ENCODE data around the gene EEF1AKMT2.

DNA sequence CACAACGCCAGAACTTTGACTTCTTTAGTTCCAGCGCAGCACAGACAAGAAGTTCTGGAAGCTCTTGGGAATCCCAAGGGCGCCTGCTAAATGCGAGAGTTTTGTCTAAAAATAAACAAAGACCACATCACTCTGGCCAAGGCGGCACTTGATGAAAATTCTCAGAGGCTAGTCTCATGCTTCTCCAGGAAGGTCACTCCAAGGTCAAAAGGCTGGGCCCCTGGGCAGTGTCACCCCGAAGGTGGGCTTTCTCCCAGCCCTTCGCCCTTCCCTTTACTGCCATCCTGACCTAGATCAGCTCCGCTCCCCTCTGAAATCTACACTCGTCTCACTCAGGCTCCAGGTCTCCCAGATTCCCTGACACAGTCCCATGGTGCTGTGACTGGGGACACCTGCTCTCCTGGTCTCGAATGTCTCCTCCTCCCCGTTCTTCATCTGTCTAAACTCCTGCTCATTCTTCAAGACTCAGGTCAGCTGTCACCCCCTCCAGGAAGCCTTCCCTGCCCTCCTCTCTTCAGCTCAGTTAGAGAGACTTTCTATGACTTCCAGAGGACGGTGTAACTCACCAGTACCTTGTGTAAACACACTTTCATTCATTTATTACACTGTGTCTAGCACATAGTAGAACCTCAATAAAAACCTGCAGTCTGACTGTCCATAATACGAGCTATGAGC, 58.0 kb downstream of the EEF1AKMT2 start:
- no peak for TF ChIP-seq CTCF (IDR thresholded peaks at IDR 0.05)
- no peak for TF ChIP-seq MXI1 (IDR thresholded peaks at IDR 0.05; ENCODE audit: low read depth, low read length)
- TF ChIP-seq SIN3A (IDR thresholded peaks at IDR 0.05; ENCODE audit: borderline replicate concordance, low read depth, low read length), result no peak
- TF ChIP-seq USF2 (IDR thresholded peaks at IDR 0.05; ENCODE audit: borderline replicate concordance, low read depth, low read length), result no peak

All from SK-N-SH (cell line).